GM20431 (cell line): ENCODE data around the gene BRSK2.
"Not testable (repeated sequence)": the region's sequence is repeated elsewhere in the genome, so short reads cannot be mapped to it uniquely, and the experiment has no call there.

Source experiments
- in situ Hi-C: fragments of 300-500 bp; cut with MseI, MboI; formaldehyde crosslinking; loops from one replicate; pipeline ENCODE4 v1.15.0; 2020; ENCODE audit warnings: low sequenced_read_pairs; ENCODE audit not compliant: unreplicated experiment

The BRSK2 gene

GRCh38 chr11:1425439-1425838 is 35.7 kb downstream of the BRSK2 start:
- in situ Hi-C loops: no loop called here

- in situ Hi-C loops: no loop called here
Observed at GRCh38 chr11:1428762-1429316, 39.1 kb downstream of the BRSK2 start.

GRCh38 chr11:1433568-1433967 is 43.8 kb downstream of the BRSK2 start:
- in situ Hi-C loops: no loop called here

- in situ Hi-C loops: no loop called here
Observed at GRCh38 chr11:1433977-1434640, 44.4 kb downstream of the BRSK2 start.

- in situ Hi-C loops: not testable (repeated sequence)
Observed at GRCh38 chr11:1435479-1435819, 45.7 kb downstream of the BRSK2 start.

GRCh38 chr11:1435820-1436467 is 46.2 kb downstream of the BRSK2 start:
- in situ Hi-C loops: no loop called here

- in situ Hi-C loops: no loop called here
Observed at GRCh38 chr11:1436468-1437039, 46.8 kb downstream of the BRSK2 start.

- in situ Hi-C loops: no loop called here
Observed at GRCh38 chr11:1437500-1437899, 47.8 kb downstream of the BRSK2 start.

GRCh38 chr11:1438261-1438966 is 48.7 kb downstream of the BRSK2 start:
- in situ Hi-C loops: no loop called here

GRCh38 chr11:1438967-1439330 is 49.2 kb downstream of the BRSK2 start:
- in situ Hi-C loops: no loop called here

GRCh38 chr11:1439341-1439740 is 49.6 kb downstream of the BRSK2 start:
- in situ Hi-C loops: no loop called here

GRCh38 chr11:1440066-1440465 is 50.3 kb downstream of the BRSK2 start:
- in situ Hi-C loops: no loop called here

- in situ Hi-C loops: no loop called here
Observed at GRCh38 chr11:1440496-1440895, 50.8 kb downstream of the BRSK2 start.

GRCh38 chr11:1442163-1442562 is 52.4 kb downstream of the BRSK2 start:
- in situ Hi-C loops: no loop called here

- in situ Hi-C loops: no loop called here
Observed at GRCh38 chr11:1442807-1443366, 53.2 kb downstream of the BRSK2 start.

GRCh38 chr11:1443737-1444136 is 54.0 kb downstream of the BRSK2 start:
- in situ Hi-C loops: no loop called here

- in situ Hi-C loops: no loop called here
Observed at GRCh38 chr11:1444321-1444720, 54.6 kb downstream of the BRSK2 start.

- in situ Hi-C loops: no loop called here
Observed at GRCh38 chr11:1444823-1445422, 55.2 kb downstream of the BRSK2 start.

- in situ Hi-C loops: no loop called here
Observed at GRCh38 chr11:1445741-1446445, 56.2 kb downstream of the BRSK2 start.

- in situ Hi-C loops: no loop called here
Observed at GRCh38 chr11:1446623-1447022, 56.9 kb downstream of the BRSK2 start.
